ENCODE results near the gene NCOA7. TPM values are rescaled to one million over a fixed set of nuclear protein-coding genes. Genes with fewer than 3 reads are reported as not detected.

Gene NCOA7
- total RNA-seq, 1 experiment from 2014 or later = 37.3 TPM

DNA sequence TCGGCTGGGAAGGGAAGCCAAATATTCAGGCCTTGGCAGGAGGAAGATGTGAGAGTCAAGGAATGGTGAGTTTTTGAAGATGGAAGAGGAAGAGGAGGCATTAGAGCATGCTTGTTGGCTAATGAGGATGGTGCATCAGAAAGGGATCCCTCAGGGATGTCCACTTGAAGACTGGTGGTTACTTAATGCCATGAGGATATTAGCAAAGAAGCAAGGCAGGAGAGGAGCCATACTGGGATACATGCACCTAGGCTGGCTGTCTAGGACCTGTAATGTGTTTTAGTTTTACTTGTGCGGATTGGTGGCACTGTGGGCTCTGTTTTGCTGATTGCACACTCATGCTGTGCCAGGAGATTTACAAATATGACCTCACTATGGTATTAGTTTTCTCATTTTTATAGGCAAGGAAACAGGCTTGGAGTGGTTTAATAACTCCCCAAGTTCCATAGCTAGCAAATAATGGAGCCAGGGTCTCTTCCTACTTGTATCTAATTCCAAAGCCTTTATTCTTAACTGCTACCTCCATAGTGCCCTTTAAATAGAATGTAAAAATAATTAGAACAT, 37.8 kb downstream of the NCOA7 start:
- H3K9me3 ChIP-seq (ENCODE audit: control insufficient read depth, insufficient read depth, low read depth, low read length) = no peaks in the 10 kb centered on the region
- no peak for ATAC-seq
- H3K4me3 ChIP-seq (ENCODE audit: low read depth in 2 of 2, low read length in 2 of 2) = no peak overlapping the region
- TF ChIP-seq, protein P1, sequence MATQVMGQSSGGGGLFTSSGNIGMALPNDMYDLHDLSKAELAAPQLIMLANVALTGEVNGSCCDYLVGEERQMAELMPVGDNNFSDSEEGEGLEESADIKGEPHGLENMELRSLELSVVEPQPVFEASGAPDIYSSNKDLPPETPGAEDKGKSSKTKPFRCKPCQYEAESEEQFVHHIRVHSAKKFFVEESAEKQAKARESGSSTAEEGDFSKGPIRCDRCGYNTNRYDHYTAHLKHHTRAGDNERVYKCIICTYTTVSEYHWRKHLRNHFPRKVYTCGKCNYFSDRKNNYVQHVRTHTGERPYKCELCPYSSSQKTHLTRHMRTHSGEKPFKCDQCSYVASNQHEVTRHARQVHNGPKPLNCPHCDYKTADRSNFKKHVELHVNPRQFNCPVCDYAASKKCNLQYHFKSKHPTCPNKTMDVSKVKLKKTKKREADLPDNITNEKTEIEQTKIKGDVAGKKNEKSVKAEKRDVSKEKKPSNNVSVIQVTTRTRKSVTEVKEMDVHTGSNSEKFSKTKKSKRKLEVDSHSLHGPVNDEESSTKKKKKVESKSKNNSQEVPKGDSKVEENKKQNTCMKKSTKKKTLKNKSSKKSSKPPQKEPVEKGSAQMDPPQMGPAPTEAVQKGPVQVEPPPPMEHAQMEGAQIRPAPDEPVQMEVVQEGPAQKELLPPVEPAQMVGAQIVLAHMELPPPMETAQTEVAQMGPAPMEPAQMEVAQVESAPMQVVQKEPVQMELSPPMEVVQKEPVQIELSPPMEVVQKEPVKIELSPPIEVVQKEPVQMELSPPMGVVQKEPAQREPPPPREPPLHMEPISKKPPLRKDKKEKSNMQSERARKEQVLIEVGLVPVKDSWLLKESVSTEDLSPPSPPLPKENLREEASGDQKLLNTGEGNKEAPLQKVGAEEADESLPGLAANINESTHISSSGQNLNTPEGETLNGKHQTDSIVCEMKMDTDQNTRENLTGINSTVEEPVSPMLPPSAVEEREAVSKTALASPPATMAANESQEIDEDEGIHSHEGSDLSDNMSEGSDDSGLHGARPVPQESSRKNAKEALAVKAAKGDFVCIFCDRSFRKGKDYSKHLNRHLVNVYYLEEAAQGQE (IDR thresholded peaks at IDR 0.05; ENCODE audit: insufficient read depth in 1 of 2, low read depth in 2 of 2, low read length in 1 of 2) = no peak
- no peak for TF ChIP-seq POLR2AphosphoS5 (IDR thresholded peaks at IDR 0.05; ENCODE audit: low read depth, low read length)
- TF ChIP-seq, protein P2, sequence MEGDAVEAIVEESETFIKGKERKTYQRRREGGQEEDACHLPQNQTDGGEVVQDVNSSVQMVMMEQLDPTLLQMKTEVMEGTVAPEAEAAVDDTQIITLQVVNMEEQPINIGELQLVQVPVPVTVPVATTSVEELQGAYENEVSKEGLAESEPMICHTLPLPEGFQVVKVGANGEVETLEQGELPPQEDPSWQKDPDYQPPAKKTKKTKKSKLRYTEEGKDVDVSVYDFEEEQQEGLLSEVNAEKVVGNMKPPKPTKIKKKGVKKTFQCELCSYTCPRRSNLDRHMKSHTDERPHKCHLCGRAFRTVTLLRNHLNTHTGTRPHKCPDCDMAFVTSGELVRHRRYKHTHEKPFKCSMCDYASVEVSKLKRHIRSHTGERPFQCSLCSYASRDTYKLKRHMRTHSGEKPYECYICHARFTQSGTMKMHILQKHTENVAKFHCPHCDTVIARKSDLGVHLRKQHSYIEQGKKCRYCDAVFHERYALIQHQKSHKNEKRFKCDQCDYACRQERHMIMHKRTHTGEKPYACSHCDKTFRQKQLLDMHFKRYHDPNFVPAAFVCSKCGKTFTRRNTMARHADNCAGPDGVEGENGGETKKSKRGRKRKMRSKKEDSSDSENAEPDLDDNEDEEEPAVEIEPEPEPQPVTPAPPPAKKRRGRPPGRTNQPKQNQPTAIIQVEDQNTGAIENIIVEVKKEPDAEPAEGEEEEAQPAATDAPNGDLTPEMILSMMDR (IDR thresholded peaks at IDR 0.05) = no peak
- no peak for TF ChIP-seq TCF7L2 (IDR thresholded peaks at IDR 0.05; ENCODE audit: low read depth, low read length)
- no peak for TF ChIP-seq SIN3A (IDR thresholded peaks at IDR 0.05; ENCODE audit: borderline replicate concordance, insufficient read depth, low read depth, low read length)
- intact Hi-C loops (cut with micrococcal nuclease; ENCODE audit: unreplicated experiment) (no loop called here), in situ Hi-C loops (cut with HindIII; ENCODE audit: low pct_unique_long_range_greater_than_20kb, low sequenced_read_pairs) (no loop called here)
- H3K27ac ChIP-seq (ENCODE audit: low read length) = no peak overlapping the region
- H3K36me3 ChIP-seq (ENCODE audit: control insufficient read depth, insufficient read depth, low read length) = no peaks in the 10 kb centered on the region
- no peaks in the 10 kb centered on the region; the same call in 1 of the 2 replicates for H3K4me1 ChIP-seq (ENCODE audit: control insufficient read depth, insufficient read depth, low read length)
- POLR2A ChIA-PET = no interaction called here
- no peak for DNase-seq (ENCODE audit: low read depth, low spot score)
- BruUV-seq (replicated peaks) = no TSS peak
- CTCF ChIA-PET = interaction anchor here (0.6 kb wide), 1 partner anchor 13 kb away, joined by 4 read pairs; no protein-coding TSS in a partner anchor
- no peaks in the 10 kb centered on the region for H3K27me3 ChIP-seq (ENCODE audit: control insufficient read depth, insufficient read depth, low read length)

DNA sequence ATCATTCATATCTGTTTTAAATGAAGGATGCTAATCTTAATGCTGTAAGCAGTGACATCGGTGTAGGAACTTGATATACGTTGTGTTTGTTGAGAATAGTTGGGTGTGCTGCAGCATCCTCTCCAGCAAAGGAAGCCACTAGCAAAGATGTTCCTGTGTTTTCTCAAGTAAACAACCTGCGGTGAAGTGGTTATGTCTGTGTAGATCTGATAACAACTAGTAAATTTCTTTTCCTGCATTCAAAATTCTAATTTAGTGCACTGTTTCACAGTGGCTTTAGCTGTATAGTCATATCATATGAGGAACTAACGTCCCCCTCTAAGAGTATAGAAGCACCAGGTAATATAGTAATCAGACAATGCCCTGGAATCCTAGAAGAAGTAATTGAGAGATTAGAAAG, 38.7 kb downstream of the NCOA7 start:
- ATAC-seq (no peak), DNase-seq (ENCODE audit: low read depth, low spot score) (no peak)
- Histone ChIP-seq H3K4me3 (ENCODE audit: low read depth in 2 of 2, low read length in 2 of 2) (no peak overlapping the region), H3K27me3 (ENCODE audit: control insufficient read depth, insufficient read depth, low read length) (no peaks in the 10 kb centered on the region), H3K36me3 (ENCODE audit: control insufficient read depth, insufficient read depth, low read length) (no peaks in the 10 kb centered on the region), H3K4me1 (ENCODE audit: control insufficient read depth, insufficient read depth, low read length) (0 out of 2 replicates have a peak, but pooled peaks cover 2% of the 10 kb centered on the region), H3K27ac (ENCODE audit: low read length) (no peak overlapping the region), H3K9me3 (ENCODE audit: control insufficient read depth, insufficient read depth, low read depth, low read length) (no peaks in the 10 kb centered on the region)
- in situ Hi-C loops (cut with HindIII; ENCODE audit: low pct_unique_long_range_greater_than_20kb, low sequenced_read_pairs) = no loop called here
- POLR2A ChIA-PET = no interaction called here
- CTCF ChIA-PET = no interaction called here
- TF ChIP-seq SIN3A (IDR thresholded peaks at IDR 0.05; ENCODE audit: borderline replicate concordance, insufficient read depth, low read depth, low read length) = no peak
- no peak for TF ChIP-seq POLR2AphosphoS5 (IDR thresholded peaks at IDR 0.05; ENCODE audit: low read depth, low read length)
- TF ChIP-seq, protein P2 (IDR thresholded peaks at IDR 0.05) = no peak
- no peak for TF ChIP-seq TCF7L2 (IDR thresholded peaks at IDR 0.05; ENCODE audit: low read depth, low read length)
- TF ChIP-seq, protein P1 (IDR thresholded peaks at IDR 0.05; ENCODE audit: insufficient read depth in 1 of 2, low read depth in 2 of 2, low read length in 1 of 2) = no peak
- intact Hi-C loops (cut with micrococcal nuclease; ENCODE audit: unreplicated experiment) = no loop called here
- no TSS peak for BruUV-seq (replicated peaks)

Data from Panc1 (cell line).